ENCODE measurements around the gene UNC5A.

- TF ChIP-seq EP300 (IDR thresholded peaks at IDR 0.05; ENCODE audit: borderline replicate concordance in 1 of 2, control insufficient read depth in 1 of 2, low read depth in 2 of 2, low read length in 2 of 2): no peak
- no peak for TF ChIP-seq REST (IDR thresholded peaks at IDR 0.05; ENCODE audit: low read depth, low read length)
- no peak for TF ChIP-seq ELK1 (IDR thresholded peaks at IDR 0.05; ENCODE audit: low read depth, low read length)
- no peak for TF ChIP-seq BRCA1 (IDR thresholded peaks at IDR 0.05; ENCODE audit: low read depth, low read length)
- no peak for TF ChIP-seq CTCF (IDR thresholded peaks at IDR 0.05 in 2 of 3, conservative IDR thresholded peaks at IDR 0.05 in 1 of 3; ENCODE audit: control insufficient read depth in 2 of 3, extremely low read depth in 1 of 3, insufficient read depth in 1 of 3, low read depth in 3 of 3, low read length in 3 of 3)
- TF ChIP-seq PBX3 (IDR thresholded peaks at IDR 0.05; ENCODE audit: insufficient replicate concordance, low read depth, low read length): no peak
- no peak for TF ChIP-seq PKNOX1 (IDR thresholded peaks at IDR 0.05)
Observed at GRCh38 chr5:176899946-176900779, 89.8 kb downstream of the UNC5A start.

All from GM12878 (cell line).